OCI-M2 (cell line): ENCODE data around the gene MVD.
"Not testable (repeated sequence)": the region's sequence is repeated elsewhere in the genome, so short reads cannot be mapped to it uniquely, and the experiment has no call there.

ENCODE experiments used
- DNase-seq: peaks from one replicate; lab custom pipeline; 2025; ENCODE audit not compliant: unreplicated experiment; lab: John Stamatoyannopoulos, UW

MVD gene

GRCh38 chr16:88610080-88610479, 52.8 kb downstream of the MVD start:
- no peak for DNase-seq

DNA sequence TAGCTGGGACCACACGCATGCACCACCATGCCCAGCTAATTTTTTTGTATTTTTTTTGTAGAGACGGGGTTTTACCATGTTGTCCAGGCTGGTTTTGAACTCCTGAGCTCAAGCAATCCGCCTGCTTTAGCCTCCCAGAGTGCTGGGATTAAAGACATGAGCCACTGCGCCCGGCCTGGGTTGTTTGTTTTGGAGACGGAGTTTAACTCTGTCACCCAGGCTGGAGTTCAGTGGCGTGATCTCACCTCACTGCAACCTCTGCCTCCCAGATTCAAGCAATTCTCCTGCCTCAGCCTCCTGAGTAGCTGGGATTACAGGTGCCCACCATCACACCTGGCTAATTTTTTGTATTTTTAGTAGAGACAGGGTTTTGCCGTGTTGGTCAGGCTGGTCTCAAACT, 53.5 kb downstream of the MVD start:
- DNase-seq = not testable (repeated sequence)

DNA sequence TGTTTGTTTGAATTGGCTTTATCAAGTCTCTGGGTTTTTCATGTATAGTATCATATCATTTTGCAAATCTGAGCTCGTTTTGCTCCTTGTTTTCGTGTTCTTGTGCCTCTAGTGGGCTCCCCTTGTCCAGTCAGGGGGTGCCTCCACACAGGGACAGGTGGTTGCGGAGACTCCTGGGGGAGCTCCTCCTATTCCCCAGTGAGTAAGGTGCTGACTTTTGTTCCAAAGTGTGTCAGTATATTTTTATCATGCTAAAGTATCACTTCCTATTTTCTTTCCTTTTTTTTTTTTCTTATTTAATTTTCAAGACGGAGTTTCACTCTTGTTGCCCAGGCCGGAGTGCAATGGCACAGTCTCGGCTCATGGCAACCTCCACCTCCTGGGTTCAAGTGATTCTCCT, 54.8 kb downstream of the MVD start:
- no peak for DNase-seq

DNA sequence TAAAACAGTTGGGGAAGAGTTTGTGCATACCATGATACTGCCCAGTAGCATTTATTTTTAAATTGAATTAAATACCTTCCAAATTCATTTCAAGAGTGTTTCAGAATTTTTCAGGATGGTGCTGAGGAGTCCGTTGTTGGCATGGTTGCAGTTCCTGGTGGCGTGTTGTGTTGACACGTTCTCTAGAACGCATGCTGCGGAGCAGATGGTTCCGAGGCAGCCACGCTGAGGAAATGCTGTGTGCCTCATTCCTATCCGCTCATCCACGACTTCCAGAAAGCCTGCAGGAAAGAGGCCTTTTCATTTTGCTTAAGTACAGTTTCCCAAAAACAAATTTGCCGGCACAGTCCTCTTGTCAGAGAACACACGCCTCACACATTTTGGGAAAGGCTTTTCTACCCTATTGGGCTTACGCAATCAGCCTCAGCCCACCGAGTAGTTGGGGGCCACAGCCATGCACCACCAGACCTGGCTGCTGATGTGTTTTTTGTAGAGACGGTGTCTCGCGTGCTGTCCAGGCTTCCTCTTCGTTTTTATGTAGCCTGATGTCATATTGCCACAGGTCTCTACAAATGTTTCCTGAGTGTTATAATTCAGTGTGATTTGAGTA, 56.6 kb downstream of the MVD start:
- DNase-seq = no peak

DNA sequence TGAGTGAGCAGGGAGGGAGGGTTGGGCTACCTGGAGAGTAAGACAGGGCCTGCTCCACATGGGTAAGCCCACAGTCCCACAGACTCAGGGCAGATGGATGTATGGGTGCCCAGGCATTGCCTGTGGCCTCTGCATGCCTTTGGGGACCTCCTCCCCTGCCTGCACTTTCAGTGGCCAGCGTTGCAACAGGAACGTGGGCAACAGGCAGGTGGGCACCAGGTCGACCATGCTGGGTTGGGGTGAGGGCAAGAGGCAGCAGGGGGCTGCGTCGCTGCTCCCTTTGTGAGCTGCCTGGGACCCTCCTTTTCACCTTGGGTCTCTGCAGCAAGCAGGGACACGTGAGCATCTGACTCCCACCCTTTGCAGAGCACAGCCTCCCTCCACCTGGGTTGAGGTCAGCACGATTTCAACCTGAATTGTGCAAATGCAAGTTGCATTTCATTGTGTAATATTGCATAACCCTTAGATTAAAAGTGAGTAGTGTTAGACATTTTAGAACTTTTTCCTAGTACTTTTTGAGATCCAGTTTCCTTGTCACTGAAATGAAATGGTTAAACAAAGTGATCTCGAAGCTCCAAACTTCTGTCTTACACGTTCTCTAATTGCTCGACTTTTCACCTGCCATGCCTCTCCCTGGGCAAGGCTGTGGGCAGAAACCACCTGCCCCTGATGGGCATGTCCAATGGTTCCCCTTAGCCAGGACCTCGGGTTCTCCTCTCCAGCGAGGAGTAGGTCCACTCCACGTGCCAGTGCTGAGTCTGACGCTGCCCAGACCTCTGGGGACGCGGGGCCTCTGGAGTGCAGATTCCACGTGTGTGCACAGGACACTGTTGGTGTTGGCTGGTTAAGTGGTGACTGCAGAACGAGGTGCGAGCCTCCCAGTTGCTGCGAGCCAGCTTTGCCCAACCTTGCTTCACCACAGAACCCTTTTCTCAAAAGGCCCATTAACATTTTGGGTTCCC, 57.4 kb downstream of the MVD start:
- no peak for DNase-seq

DNA sequence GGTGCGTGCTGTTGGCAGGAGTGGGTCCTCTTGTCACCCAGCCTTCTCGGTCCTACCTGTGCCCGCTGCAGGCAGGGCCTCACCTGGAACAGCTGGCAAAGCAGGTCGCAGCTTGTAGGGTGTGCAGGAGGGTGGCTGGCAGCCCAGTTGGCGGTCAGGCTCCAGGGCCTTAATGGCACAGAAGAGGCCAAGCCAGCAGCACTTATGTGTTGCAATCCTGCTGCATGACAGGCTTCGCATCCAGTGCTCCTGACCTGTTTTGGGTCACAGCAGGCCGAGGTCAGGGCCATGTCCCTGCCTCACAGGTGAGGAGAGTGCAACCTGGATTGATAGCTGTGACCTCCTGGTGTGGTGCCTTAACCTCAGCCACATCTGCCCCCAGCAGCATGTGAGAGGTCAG, 60.8 kb downstream of the MVD start:
- DNase-seq = no peak
